Tibial nerve (tissue), 4 donors: ENCODE results near the gene MAPK8IP3.

Experiments
- CTCF ChIP-seq, 5 experiments: fragments of 200-600 bp in 3 of 5; fragments of 450-650 bp in 2 of 5; sonication (generic) in 3 of 5; IDR thresholded peaks; one replicate each; pipeline ENCODE4 v1.5.1; 2016 to 2019; ENCODE audit warnings: antibody characterized with exemption in 5 of 5, mild to moderate bottlenecking in 3 of 5, moderate library complexity in 2 of 5
- EP300 ChIP-seq, 2 donors: sonication (generic); formaldehyde crosslinking; IDR thresholded peaks; one replicate each; pipeline ENCODE4 v1.6.1; 2017; ENCODE audit warnings: antibody characterized with exemption in 2 of 2, mild to moderate bottlenecking in 1 of 2
- POLR2A ChIP-seq, 2 donors: fragments of 450-650 bp; IDR thresholded peaks; one replicate each; pipeline ENCODE4 v1.6.1; 2017; ENCODE audit warnings: antibody characterized with exemption in 2 of 2, mild to moderate bottlenecking in 2 of 2, moderate library complexity in 2 of 2

GRCh38 chr16:1667916-1668315 lies 38.1 kb upstream of the MAPK8IP3 start:
- no peak for TF ChIP-seq POLR2A (IDR thresholded peaks at IDR 0.05)
- TF ChIP-seq CTCF (IDR thresholded peaks at IDR 0.05) = no peak
- TF ChIP-seq EP300 (IDR thresholded peaks at IDR 0.05) = no peak
